Measurements from ENCODE around the gene CFAP68.

DNA sequence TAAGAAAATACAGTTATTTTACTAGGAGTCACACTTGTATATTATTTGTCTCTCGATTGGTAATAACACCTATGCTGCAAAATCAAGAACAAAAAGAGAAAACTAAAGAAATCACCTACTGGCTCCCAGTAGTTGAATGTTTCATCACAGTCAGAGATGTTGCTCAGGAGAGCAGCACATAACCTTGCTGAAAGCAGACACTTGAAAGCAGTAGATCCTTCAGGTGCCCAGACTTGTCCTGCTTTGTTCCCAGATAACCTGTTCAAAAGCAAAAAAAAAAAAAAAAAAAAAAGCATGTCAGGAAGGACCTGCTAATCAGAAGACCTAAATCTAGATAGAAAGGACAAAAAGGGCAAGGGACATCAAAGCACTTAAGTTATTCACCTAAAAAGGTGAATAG is 9.2 kb upstream of the CFAP68 start:
- no peak for TF ChIP-seq POLR2AphosphoS5 (IDR thresholded peaks at IDR 0.05; ENCODE audit: low read depth)
- TF ChIP-seq, protein P1, sequence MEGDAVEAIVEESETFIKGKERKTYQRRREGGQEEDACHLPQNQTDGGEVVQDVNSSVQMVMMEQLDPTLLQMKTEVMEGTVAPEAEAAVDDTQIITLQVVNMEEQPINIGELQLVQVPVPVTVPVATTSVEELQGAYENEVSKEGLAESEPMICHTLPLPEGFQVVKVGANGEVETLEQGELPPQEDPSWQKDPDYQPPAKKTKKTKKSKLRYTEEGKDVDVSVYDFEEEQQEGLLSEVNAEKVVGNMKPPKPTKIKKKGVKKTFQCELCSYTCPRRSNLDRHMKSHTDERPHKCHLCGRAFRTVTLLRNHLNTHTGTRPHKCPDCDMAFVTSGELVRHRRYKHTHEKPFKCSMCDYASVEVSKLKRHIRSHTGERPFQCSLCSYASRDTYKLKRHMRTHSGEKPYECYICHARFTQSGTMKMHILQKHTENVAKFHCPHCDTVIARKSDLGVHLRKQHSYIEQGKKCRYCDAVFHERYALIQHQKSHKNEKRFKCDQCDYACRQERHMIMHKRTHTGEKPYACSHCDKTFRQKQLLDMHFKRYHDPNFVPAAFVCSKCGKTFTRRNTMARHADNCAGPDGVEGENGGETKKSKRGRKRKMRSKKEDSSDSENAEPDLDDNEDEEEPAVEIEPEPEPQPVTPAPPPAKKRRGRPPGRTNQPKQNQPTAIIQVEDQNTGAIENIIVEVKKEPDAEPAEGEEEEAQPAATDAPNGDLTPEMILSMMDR (conservative IDR thresholded peaks at IDR 0.05; ENCODE audit: low read depth in 2 of 2), result no peak
- TF ChIP-seq, protein P2, sequence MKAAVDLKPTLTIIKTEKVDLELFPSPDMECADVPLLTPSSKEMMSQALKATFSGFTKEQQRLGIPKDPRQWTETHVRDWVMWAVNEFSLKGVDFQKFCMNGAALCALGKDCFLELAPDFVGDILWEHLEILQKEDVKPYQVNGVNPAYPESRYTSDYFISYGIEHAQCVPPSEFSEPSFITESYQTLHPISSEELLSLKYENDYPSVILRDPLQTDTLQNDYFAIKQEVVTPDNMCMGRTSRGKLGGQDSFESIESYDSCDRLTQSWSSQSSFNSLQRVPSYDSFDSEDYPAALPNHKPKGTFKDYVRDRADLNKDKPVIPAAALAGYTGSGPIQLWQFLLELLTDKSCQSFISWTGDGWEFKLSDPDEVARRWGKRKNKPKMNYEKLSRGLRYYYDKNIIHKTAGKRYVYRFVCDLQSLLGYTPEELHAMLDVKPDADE (IDR thresholded peaks at IDR 0.05), result no peak
- TF ChIP-seq STAT1 (IDR thresholded peaks at IDR 0.05; ENCODE audit: unreplicated experiment), result no peak
- no peak for TF ChIP-seq EZH2 (IDR thresholded peaks at IDR 0.05; ENCODE audit: low read depth, unreplicated experiment)
- no peak for TF ChIP-seq CREB1 (CRISPR knock-in tag; IDR thresholded peaks at IDR 0.05; ENCODE audit: low read depth)
- no peak for TF ChIP-seq EZH2phosphoT487 (IDR thresholded peaks at IDR 0.05; ENCODE audit: unreplicated experiment)

Measured in GM23338 (cell line).